Right cardiac atrium (tissue), 5 donors: Measurements from ENCODE around the gene PIK3R1. TPM values are rescaled to one million over a fixed set of nuclear protein-coding genes. Genes with fewer than 3 reads are reported as not detected.

Experiments
- ATAC-seq, 2 donors: fragments of 200-7000 bp; cut with Tn5 transposase; one replicate each; pipeline versions ENCODE4 v1.8.0 to v1.9.1; 2020; ENCODE audit warnings: moderate library complexity in 2 of 2, mild to moderate bottlenecking in 1 of 2
- DNase-seq, 3 donors: peaks; one replicate each; pipeline ENCODE4 v3.0.0-alpha.2; 2020
- H3K27ac ChIP-seq: one replicate; pipeline ENCODE4 v1.5.1; 2013; ENCODE audit warnings: mild to moderate bottlenecking, low read length, control low read depth, moderate library complexity
- H3K27me3 ChIP-seq: one replicate; pipeline ENCODE4 v1.6.1; 2013; ENCODE audit not compliant: control insufficient read depth, insufficient read depth
- H3K4me1 ChIP-seq: one replicate; pipeline ENCODE4 v1.6.1; 2013; ENCODE audit warnings: low read length; ENCODE audit not compliant: control insufficient read depth, insufficient read depth
- H3K4me3 ChIP-seq: one replicate; pipeline ENCODE4 v1.5.1; 2013; ENCODE audit warnings: low read length, control low read depth
- H3K9me3 ChIP-seq: one replicate; pipeline ENCODE4 v1.6.1; 2013; ENCODE audit warnings: low read length; ENCODE audit not compliant: control insufficient read depth
- WGBS: extraction: QIAGEN DNeasy Blood & Tissue Kit; methylation state at CpG from one replicate; pipeline ENCODE4 v1.1.7; 2013; 5-methylcytosine and 5-hydroxymethylcytosine counted together
- intact Hi-C, 4 donors: fragments of 100-400 bp; cut with DNase I; formaldehyde crosslinking; loops; one replicate each; pipeline versions ENCODE4 v1.11.0 to v1.14.0; 2022 to 2023
- polyA plus RNA-seq: library from polyadenylated mRNA; stranded (reverse); fragments of 200-250 nt; gene quantifications from one replicate; pipeline ENCODE4 v1.2.3, GENCODE V29; 2013
- total RNA-seq, 4 donors: library from RNA; stranded (reverse); fragmentation: NEBNext Ultra II Directional; extraction: Animal tissue kit (Norgen Biotek cat#: 25700); gene quantifications; one replicate each; pipeline ENCODE4 v1.2.1, GENCODE V29; 2021
- donor health status: healthy with polysubstance abuse.
- donor health status: DM: no; HTN: yes; CAD: no.
- donor health status: DM: no; HTN: no; CAD: no.
- donor health status: DM: no; HTN: yes; CAD: no; lungs with severe emphysema.
- donor health status: DM: yes; HTN: yes; CAD: no.

PIK3R1 gene
- total and polyA plus RNA-seq, 5 donors, result 29.7 to 170 (median 105) TPM

- ATAC-seq, result no peak
Measured at GRCh38 chr5:68180121-68181038, 35.2 kb upstream of the PIK3R1 start.

DNA sequence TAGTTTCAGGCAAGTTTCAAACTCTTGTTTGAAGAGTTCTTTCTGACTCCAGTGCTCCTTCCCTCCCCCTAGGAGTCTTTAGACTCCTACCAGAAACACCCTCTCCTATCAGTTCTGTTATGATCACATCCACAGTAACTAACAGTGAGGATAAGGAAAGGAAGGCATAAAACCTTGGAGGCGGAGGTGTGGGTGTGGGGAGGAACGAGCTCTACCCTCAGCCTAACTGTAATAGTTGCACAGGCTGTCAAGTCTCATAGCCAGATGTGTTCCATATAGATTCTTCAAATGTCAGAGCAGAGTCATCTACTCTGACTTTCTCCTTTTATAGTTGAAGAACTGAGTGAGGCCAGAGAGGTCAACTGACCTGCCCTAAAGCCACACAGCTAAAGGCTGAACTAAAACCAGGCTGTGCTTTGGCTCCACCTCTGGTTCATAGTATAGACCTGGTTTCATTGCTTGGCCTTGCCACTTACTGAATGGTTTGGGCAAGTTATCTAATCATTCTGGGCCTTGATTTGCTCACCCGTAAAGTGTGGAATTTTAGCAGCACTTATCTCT, 34.4 kb upstream of the PIK3R1 start:
- Histone ChIP-seq H3K4me3 (no peak overlapping the region), H3K27ac (no peak overlapping the region), H3K4me1 (no peaks in the 10 kb centered on the region), H3K27me3 (no peaks in the 10 kb centered on the region), H3K9me3 (no peaks in the 10 kb centered on the region)
- ATAC-seq (no peak), DNase-seq (no peak)
- WGBS, result 91% methylated on average over 3 of the region's 3 CpGs
- intact Hi-C loops, result no loop called here

More at GRCh38 chr5:68180121-68181038, 35.2 kb upstream of the PIK3R1 start:
- DNase-seq, result no peak
- no peak overlapping the region for H3K27ac ChIP-seq
- no peaks in the 10 kb centered on the region for H3K27me3 ChIP-seq
- no peak overlapping the region for H3K4me3 ChIP-seq
- H3K9me3 ChIP-seq, result no peaks in the 10 kb centered on the region
- intact Hi-C loops, result no loop called here
- no peaks in the 10 kb centered on the region for H3K4me1 ChIP-seq

- Histone ChIP-seq H3K4me3 (no peak overlapping the region), H3K27me3 (no peaks in the 10 kb centered on the region), H3K27ac (no peak overlapping the region), H3K4me1 (no peaks in the 10 kb centered on the region), H3K9me3 (no peaks in the 10 kb centered on the region)
- intact Hi-C loops, result no loop called here
- 96% methylated on average over 2 of the region's 2 CpGs for WGBS
- DNase-seq, result no peak
- no peak for ATAC-seq
Measured at GRCh38 chr5:68182094-68182493, 33.5 kb upstream of the PIK3R1 start.

DNA sequence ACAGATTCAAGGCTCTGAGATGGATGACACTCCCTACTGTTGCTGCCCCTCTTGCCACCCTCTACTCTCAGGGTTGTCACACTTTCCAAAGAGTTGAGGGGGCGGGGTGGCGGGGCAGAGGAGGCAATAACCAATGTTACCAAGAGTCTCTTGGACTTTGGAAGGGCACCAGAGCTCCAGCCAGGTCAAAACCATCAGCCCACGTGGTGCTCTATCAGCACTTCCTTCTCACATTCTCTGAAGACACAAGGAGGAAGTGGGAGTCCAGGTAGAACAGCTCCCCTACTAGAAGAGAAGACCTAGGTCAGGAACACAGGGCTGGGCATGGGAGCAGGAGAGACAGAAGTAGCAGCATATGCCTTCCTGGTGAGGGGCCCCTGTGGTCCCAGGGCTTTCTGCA, 33.0 kb upstream of the PIK3R1 start:
- WGBS, result 89% methylated on average over 3 of the region's 3 CpGs
- H3K4me1 ChIP-seq, result no peaks in the 10 kb centered on the region
- DNase-seq, result no peak
- no peaks in the 10 kb centered on the region for H3K27me3 ChIP-seq
- no peaks in the 10 kb centered on the region for H3K9me3 ChIP-seq
- ATAC-seq, result no peak
- H3K27ac ChIP-seq, result no peak overlapping the region
- no peak overlapping the region for H3K4me3 ChIP-seq
- intact Hi-C loops, result no loop called here

DNA sequence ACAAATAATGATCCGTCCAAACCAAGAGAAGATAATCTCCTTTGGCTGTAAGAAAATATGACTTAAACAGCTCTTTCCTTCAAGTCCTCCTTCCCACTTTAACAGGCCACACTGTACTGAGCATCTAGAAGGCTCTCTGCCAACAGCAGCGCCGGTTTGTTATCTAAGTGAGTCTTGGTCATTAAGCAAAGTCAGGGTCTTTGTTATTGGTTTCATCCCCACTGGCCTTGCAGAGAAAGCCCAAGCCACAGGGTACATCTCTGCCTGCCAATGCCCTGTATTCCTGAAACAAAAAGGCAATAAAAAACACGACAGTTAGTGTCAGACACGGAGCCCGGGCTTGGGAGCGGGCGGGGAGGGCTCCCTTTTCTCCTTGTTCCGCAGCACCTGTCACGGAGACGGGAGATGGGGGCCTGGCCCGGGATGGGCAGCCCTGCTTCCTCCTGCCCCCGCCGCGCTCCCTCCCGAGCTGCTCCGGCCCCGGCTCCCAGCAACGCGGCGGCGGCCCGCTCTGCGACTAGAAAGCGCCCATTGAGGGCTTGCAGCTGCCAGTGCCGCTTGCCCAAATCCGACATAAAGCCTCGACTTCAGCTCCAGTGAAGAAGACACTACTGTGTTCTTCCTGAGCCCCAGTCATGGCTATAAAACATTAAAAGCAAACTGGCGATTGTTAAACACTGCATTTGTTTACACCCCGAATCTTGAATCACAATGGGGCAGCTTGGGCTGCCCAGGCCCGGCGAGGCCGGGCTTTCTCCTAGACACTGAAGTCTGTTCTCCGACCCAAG, 28.1 kb upstream of the PIK3R1 start:
- WGBS, result 42% methylated on average over 34 of the region's 34 CpGs
- ATAC-seq, result peak; percentile 74 to 80
- peak; percentile 42 to 88 (median 79) for DNase-seq
- peak overlapping the region; percentile 28 for H3K27ac ChIP-seq
- peak overlapping the region; percentile 11 for H3K4me3 ChIP-seq
- H3K9me3 ChIP-seq, result no peaks in the 10 kb centered on the region
- intact Hi-C loops, result no loop called here
- no peaks in the 10 kb centered on the region for H3K27me3 ChIP-seq
- H3K4me1 ChIP-seq, result no peaks in the 10 kb centered on the region

GRCh38 chr5:68189171-68189570, 26.4 kb upstream of the PIK3R1 start:
- Histone ChIP-seq H3K27ac (no peak overlapping the region), H3K27me3 (no peaks in the 10 kb centered on the region), H3K4me3 (no peak overlapping the region), H3K9me3 (no peaks in the 10 kb centered on the region), H3K4me1 (no peaks in the 10 kb centered on the region)
- DNase-seq, result peak in 1 of 3 donors; percentile 57
- intact Hi-C loops, result no loop called here
- 61% methylated on average over 7 of the region's 7 CpGs for WGBS
- peak; percentile 30 to 32 for ATAC-seq

DNA sequence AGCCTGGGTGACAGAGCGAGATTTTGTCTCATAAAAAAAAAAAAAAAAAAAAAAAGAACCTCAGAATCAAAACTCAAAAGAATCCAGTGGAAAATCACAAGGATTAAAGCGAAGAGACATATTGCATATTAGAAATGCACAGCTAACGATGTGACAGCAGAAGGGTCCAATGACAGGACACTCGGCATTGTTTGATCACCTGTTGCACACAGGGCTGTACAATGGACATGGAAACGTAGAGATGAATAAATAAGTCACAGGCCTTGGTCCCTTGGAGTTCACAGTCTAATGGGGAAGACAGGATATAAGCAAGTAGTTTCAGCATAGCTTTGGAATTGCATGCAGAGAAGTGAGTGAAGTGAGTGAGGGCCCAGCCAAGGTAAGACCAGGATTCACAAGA, 25.9 kb upstream of the PIK3R1 start:
- DNase-seq (no peak), ATAC-seq (no peak)
- Histone ChIP-seq H3K4me1 (no peaks in the 10 kb centered on the region), H3K4me3 (no peak overlapping the region), H3K27me3 (no peaks in the 10 kb centered on the region), H3K9me3 (no peaks in the 10 kb centered on the region), H3K27ac (no peak overlapping the region)
- intact Hi-C loops, result no loop called here
- WGBS, result 96% methylated on average over 5 of the region's 5 CpGs

- ATAC-seq (no peak), DNase-seq (no peak)
- no peaks in the 10 kb centered on the region for H3K9me3 ChIP-seq
- H3K27ac ChIP-seq, result no peak overlapping the region
- no peaks in the 10 kb centered on the region for H3K27me3 ChIP-seq
- WGBS, result 98% methylated on average over 4 of the region's 4 CpGs
- H3K4me3 ChIP-seq, result no peak overlapping the region
- intact Hi-C loops, result no loop called here
- H3K4me1 ChIP-seq, result no peaks in the 10 kb centered on the region
Measured at GRCh38 chr5:68190619-68191018, 24.9 kb upstream of the PIK3R1 start.

- no peak for DNase-seq
- no peak for ATAC-seq
- no peaks in the 10 kb centered on the region for H3K9me3 ChIP-seq
- WGBS, result 96% methylated on average over 1 of the region's 1 CpG
- no peaks in the 10 kb centered on the region for H3K4me1 ChIP-seq
- H3K27ac ChIP-seq, result no peak overlapping the region
- no peaks in the 10 kb centered on the region for H3K27me3 ChIP-seq
- H3K4me3 ChIP-seq, result no peak overlapping the region
- intact Hi-C loops, result no loop called here
Measured at GRCh38 chr5:68191083-68191791, 24.3 kb upstream of the PIK3R1 start.

DNA sequence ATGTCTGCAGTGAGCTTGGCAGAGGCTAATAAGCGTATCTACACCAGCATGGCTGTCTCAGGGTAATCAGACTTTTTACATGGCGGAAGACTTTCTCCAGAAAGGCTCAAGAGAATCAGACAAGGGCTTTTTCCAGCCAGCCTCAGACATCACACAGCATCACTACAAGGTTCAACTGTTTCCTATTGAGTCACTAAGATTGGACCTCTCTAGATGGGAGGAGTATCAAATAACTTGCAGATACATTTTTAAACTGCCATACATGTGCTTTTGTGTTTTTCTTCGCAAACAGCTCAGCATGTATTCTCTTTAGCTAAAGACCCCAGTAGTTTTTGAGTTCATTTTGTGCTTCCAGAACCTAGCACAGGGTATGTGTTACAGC, 22.9 kb upstream of the PIK3R1 start:
- no peaks in the 10 kb centered on the region for H3K27me3 ChIP-seq
- H3K9me3 ChIP-seq, result no peaks in the 10 kb centered on the region
- WGBS, result 97% methylated on average over 3 of the region's 3 CpGs
- no peaks in the 10 kb centered on the region for H3K4me1 ChIP-seq
- no peak overlapping the region for H3K27ac ChIP-seq
- intact Hi-C loops, result no loop called here
- ATAC-seq, result peak; percentile 10 to 42
- DNase-seq, result no peak
- no peak overlapping the region for H3K4me3 ChIP-seq
